GM12878 (cell line): ENCODE measurements around the gene PHLDA2. TPM values are rescaled to one million over a fixed set of nuclear protein-coding genes. Genes with fewer than 3 reads are reported as not detected.

Experiments used
- ATAC-seq: fragments of 200-7000 bp; cut with Tn5 transposase; 3 replicates; pipeline ENCODE4 v1.9.1; 2020; ENCODE audit warnings: mild to moderate bottlenecking, moderate library complexity
- BruUV-seq: library from RNA; stranded (reverse); fragments of 400-500 nt; replicated peaks from 2 replicates; lab custom pipeline; 2021; lab: Mats Ljungman, UMichigan
- CTCF ChIA-PET: fragments of 300-600 bp; sonication (Branson Sonifier 250); formaldehyde crosslinking; extraction: SDS; loops from one replicate; lab custom pipeline; 2021; ENCODE audit warnings: inconsistent platforms; lab: Yijun Ruan, JAX
- POLR2A ChIA-PET: fragments of 350-600 bp; formaldehyde crosslinking; extraction: SDS; loops from one replicate; lab custom pipeline; 2021; ENCODE audit warnings: inconsistent platforms; lab: Charles Lee
- RAD21 ChIA-PET: fragments of 300-600 bp; sonication (Branson Sonifier 250); formaldehyde crosslinking; loops from one replicate; lab custom pipeline; 2023; ENCODE audit warnings: antibody characterized with exemption; ENCODE audit not compliant: unreplicated experiment; lab: Charles Lee
- SMC1A ChIA-PET: fragments of 300-600 bp; sonication (Branson Sonifier 250); formaldehyde crosslinking; loops from one replicate; lab custom pipeline; 2023; ENCODE audit not compliant: unreplicated experiment, uncharacterized antibody; lab: Charles Lee
- DNase-seq: peaks from one replicate; pipeline ENCODE4 v3.0.0-alpha.2; 2011; ENCODE audit warnings: low read depth, low spot score
- FAIRE-seq: peaks from 3 replicates; lab custom pipeline; 2011; peaks lifted over from hg19 to GRCh38; lab: Jason Lieb, UNC
- H2AFZ ChIP-seq: 2 replicates; pipeline ENCODE4 v1.6.0; 2011; ENCODE audit warnings: low read depth, low read length, control low read depth; ENCODE audit not compliant: control insufficient read depth
- H3K27ac ChIP-seq: 2 replicates; pipeline ENCODE4 v1.5.1; 2011; ENCODE audit warnings: control low read depth; ENCODE audit not compliant: control insufficient read depth, insufficient read depth
- H3K27me3 ChIP-seq, 2 experiments: replicated peaks in 1 of 2; 2 replicates each; pipeline versions ENCODE4 v1.6.0 to v1.6.1; 2011; ENCODE audit warnings: low read length in 1 of 2; ENCODE audit not compliant: control insufficient read depth in 2 of 2, insufficient read depth in 2 of 2
- H3K36me3 ChIP-seq, 2 experiments: 2 replicates each; pipeline ENCODE4 v1.5.1; 2011; ENCODE audit warnings: low read length in 1 of 2; ENCODE audit not compliant: control insufficient read depth in 2 of 2, insufficient read depth in 2 of 2
- H3K4me1 ChIP-seq: 2 replicates; pipeline ENCODE4 v1.6.1; 2011; ENCODE audit warnings: mild to moderate bottlenecking, low read length, moderate library complexity, mixed read lengths; ENCODE audit not compliant: control insufficient read depth, insufficient read depth
- H3K4me2 ChIP-seq: 2 replicates; pipeline ENCODE4 v1.6.0; 2011; ENCODE audit warnings: control low read depth; ENCODE audit not compliant: control insufficient read depth, insufficient read depth
- H3K4me3 ChIP-seq: fragments of 200-600 bp; sonication (generic); 2 replicates; pipeline ENCODE4 v1.5.1; 2016
- H3K79me2 ChIP-seq: 2 replicates; pipeline ENCODE4 v1.6.0; 2011; ENCODE audit warnings: low read length; ENCODE audit not compliant: control insufficient read depth, insufficient read depth
- H3K9ac ChIP-seq: 2 replicates; pipeline ENCODE4 v1.8.0; 2011; ENCODE audit warnings: low read length, control low read depth, mixed read lengths; ENCODE audit not compliant: control insufficient read depth, insufficient read depth
- H3K9me3 ChIP-seq: replicated peaks from 3 replicates; pipeline ENCODE4 v1.5.1; 2011; ENCODE audit warnings: mild to moderate bottlenecking, low read length; ENCODE audit not compliant: control insufficient read depth, insufficient read depth
- H4K20me1 ChIP-seq: 2 replicates; pipeline ENCODE4 v1.6.0; 2011; ENCODE audit not compliant: control insufficient read depth, insufficient read depth
- DPF2 ChIP-seq: fragments of 450-650 bp; IDR thresholded peaks from 2 replicates; pipeline ENCODE4 v1.6.1; 2017; ENCODE audit warnings: mild to moderate bottlenecking
- IKZF1 ChIP-seq: fragments of 450-650 bp; conservative IDR thresholded peaks from 2 replicates; pipeline ENCODE4 v1.6.1; 2017; ENCODE audit warnings: antibody characterized with exemption, mild to moderate bottlenecking
- MLLT1 ChIP-seq: fragments of 450-650 bp; IDR thresholded peaks from 2 replicates; pipeline ENCODE4 v1.6.1; 2016; ENCODE audit warnings: mild to moderate bottlenecking
- RELB ChIP-seq: fragments of 450-650 bp; IDR thresholded peaks from 2 replicates; pipeline ENCODE4 v1.6.1; 2017; ENCODE audit warnings: low read depth, mild to moderate bottlenecking, moderate library complexity
- WGBS: methylation state at CpG from one replicate; pipeline ENCODE4 v1.1.6; 2016; ENCODE audit warnings: low lambda C conversion rate; ENCODE audit not compliant: insufficient replicate concordance, insufficient coverage; ENCODE audit errors: missing lambda C conversion rate; 5-methylcytosine and 5-hydroxymethylcytosine counted together
- in situ Hi-C: fragments of 300-500 bp; cut with MboI; formaldehyde crosslinking; loops from 9 replicates; pipeline ENCODE4 v1.14.3; 2018; ENCODE audit warnings: mixed read lengths
- intact Hi-C: fragments of 100-400 bp; cut with micrococcal nuclease; formaldehyde crosslinking; loops from one replicate; pipeline ENCODE4 v1.14.2; 2022; ENCODE audit not compliant: unreplicated experiment
- polyA plus RNA-seq, 11 experiments: library from polyadenylated mRNA; depleted of rRNA in 4 of 11; unstranded in 6 of 11; stranded (reverse) in 5 of 11; fragments of >200 nt; fragmentation: Nextera tagmentation in 4 of 11; fragmentation: Illumina TruSeq in 1 of 11; extraction: Ambion mirVana in 4 of 11; extraction: Trizol in 1 of 11; gene quantifications; 1 replicate in 1 of 11; 2 replicates in 10 of 11; pipeline versions ENCODE4 v1.2.1 to v1.2.3, GENCODE V29; 2011 to 2016; ENCODE audit warnings: inconsistent platforms in 2 of 11, missing spikeins in 2 of 11, low read depth in 1 of 11
- total RNA-seq, 4 experiments: library from RNA; depleted of rRNA in 3 of 4; stranded (reverse); fragments of >200 nt in 3 of 4; fragmentation: Illumina TruSeq in 1 of 4; extraction: Trizol in 1 of 4; gene quantifications; 2 replicates each; pipeline versions ENCODE4 v1.2.1 to v1.2.3, GENCODE V29; 2013 to 2021

The PHLDA2 gene
- total and polyA plus RNA-seq, 10 of the 15 experiments (the other 5 are each of a cell fraction or from before 2014, with no cell fraction given) = 0.15 to 0.49 (median 0.16) TPM; not detected in 7

GRCh38 chr11:2929531-2929949, 320 bp upstream of the PHLDA2 start:
- peaks cover 3 to 15% of the 10 kb centered on the region in 2 experiments for H3K27me3 ChIP-seq
- ChIA-PET CTCF (interaction anchor here (0.7 to 2.9 kb wide), 21 partner anchors 11 to 397 kb away, joined by 3 to 25 read pairs (median 5); a partner anchor contains a TSS), POLR2A (interaction anchor here (0.8 to 2.1 kb wide), 3 partner anchors 12 to 37 kb away, joined by 4 to 8 read pairs (median 5); a partner anchor contains a TSS), SMC1A (interaction anchor here (1.1 to 2.0 kb wide), 2 partner anchors 37 to 396 kb away, joined by 4 to 14 read pairs; no protein-coding TSS in a partner anchor), RAD21 (interaction anchor here (0.6 to 2.3 kb wide), 6 partner anchors 26 to 397 kb away, joined by 3 to 14 read pairs (median 6); no protein-coding TSS in a partner anchor)
- H3K27ac ChIP-seq = no peak overlapping the region
- peak overlapping the region; percentile 62; the same call in 1 of the 2 replicates for H3K4me3 ChIP-seq
- H3K36me3 ChIP-seq = no peaks in the 10 kb centered on the region
- no TSS peak for BruUV-seq
- H3K4me1 ChIP-seq = peaks cover 21% of the 10 kb centered on the region
- intact Hi-C loops = no loop called here
- H2AFZ ChIP-seq = peak overlapping the region; percentile 51; the same call in 1 of the 2 replicates
- in situ Hi-C loops = no loop called here
- no peaks in the 10 kb centered on the region for H3K79me2 ChIP-seq
- H3K9me3 ChIP-seq = no peaks in the 10 kb centered on the region
- H3K9ac ChIP-seq = no peak overlapping the region; the same call in 1 of the 2 replicates
- ATAC-seq (peak; percentile 43), DNase-seq (no peak), FAIRE-seq (no peak)
- peak; percentile 9 for TF ChIP-seq IKZF1
- peak; percentile 18; the same call in 1 of the 2 replicates for TF ChIP-seq DPF2
- no peak for TF ChIP-seq RELB
- no peak for TF ChIP-seq MLLT1
- whole genome bisulfite sequencing = 3% methylated on average over 46 of the region's 48 CpGs
- no peaks in the 10 kb centered on the region for H4K20me1 ChIP-seq
- H3K4me2 ChIP-seq = peak overlapping the region; percentile 95
